ENCODE results near the gene AICDA. TPM values are rescaled to one million over a fixed set of nuclear protein-coding genes. Genes with fewer than 3 reads are reported as not detected.
A peak's percentile ranks its signal among the peaks of the same experiment; 100 is the strongest.

The AICDA gene
- total and polyA plus RNA-seq, 10 of the 15 experiments (the other 5 are each of a cell fraction or from before 2014, with no cell fraction given) = 9.4 to 24.9 (median 16.6) TPM

DNA sequence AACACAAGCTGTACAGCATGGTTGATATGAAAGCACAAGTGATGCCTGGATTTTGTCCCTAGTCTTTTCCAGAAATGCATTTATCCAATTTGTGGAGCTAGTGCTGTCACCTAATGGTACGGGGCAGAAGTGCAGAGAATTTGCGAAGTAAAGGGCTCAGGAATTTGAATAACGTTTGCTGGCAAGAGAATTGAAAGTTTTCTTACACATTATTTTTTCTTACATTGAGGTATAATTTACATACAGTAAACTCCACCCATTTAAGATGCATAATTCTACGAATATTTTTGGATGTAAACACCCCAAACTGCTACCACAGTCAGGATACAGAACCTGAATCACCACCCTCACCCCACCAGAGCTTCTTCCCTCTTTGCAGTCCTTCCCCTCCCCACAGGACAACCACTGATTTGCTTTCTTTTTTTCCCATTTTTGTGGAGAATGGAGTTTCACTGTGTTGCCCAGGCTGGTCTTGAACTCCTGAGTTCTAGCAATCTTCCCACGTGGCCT, 3.5 kb downstream of the AICDA start (continued):
- TF ChIP-seq, protein P1, sequence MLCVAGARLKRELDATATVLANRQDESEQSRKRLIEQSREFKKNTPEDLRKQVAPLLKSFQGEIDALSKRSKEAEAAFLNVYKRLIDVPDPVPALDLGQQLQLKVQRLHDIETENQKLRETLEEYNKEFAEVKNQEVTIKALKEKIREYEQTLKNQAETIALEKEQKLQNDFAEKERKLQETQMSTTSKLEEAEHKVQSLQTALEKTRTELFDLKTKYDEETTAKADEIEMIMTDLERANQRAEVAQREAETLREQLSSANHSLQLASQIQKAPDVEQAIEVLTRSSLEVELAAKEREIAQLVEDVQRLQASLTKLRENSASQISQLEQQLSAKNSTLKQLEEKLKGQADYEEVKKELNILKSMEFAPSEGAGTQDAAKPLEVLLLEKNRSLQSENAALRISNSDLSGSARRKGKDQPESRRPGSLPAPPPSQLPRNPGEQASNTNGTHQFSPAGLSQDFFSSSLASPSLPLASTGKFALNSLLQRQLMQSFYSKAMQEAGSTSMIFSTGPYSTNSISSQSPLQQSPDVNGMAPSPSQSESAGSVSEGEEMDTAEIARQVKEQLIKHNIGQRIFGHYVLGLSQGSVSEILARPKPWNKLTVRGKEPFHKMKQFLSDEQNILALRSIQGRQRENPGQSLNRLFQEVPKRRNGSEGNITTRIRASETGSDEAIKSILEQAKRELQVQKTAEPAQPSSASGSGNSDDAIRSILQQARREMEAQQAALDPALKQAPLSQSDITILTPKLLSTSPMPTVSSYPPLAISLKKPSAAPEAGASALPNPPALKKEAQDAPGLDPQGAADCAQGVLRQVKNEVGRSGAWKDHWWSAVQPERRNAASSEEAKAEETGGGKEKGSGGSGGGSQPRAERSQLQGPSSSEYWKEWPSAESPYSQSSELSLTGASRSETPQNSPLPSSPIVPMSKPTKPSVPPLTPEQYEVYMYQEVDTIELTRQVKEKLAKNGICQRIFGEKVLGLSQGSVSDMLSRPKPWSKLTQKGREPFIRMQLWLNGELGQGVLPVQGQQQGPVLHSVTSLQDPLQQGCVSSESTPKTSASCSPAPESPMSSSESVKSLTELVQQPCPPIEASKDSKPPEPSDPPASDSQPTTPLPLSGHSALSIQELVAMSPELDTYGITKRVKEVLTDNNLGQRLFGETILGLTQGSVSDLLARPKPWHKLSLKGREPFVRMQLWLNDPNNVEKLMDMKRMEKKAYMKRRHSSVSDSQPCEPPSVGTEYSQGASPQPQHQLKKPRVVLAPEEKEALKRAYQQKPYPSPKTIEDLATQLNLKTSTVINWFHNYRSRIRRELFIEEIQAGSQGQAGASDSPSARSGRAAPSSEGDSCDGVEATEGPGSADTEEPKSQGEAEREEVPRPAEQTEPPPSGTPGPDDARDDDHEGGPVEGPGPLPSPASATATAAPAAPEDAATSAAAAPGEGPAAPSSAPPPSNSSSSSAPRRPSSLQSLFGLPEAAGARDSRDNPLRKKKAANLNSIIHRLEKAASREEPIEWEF (IDR thresholded peaks at IDR 0.05; ENCODE audit: insufficient replicate concordance, low read depth, low read length) = no peak
- TF ChIP-seq, protein P2, sequence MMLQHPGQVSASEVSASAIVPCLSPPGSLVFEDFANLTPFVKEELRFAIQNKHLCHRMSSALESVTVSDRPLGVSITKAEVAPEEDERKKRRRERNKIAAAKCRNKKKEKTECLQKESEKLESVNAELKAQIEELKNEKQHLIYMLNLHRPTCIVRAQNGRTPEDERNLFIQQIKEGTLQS (IDR thresholded peaks at IDR 0.05; ENCODE audit: borderline replicate concordance, extremely low read depth, low read depth, low read length) = no peak
- TF ChIP-seq, protein P3, sequence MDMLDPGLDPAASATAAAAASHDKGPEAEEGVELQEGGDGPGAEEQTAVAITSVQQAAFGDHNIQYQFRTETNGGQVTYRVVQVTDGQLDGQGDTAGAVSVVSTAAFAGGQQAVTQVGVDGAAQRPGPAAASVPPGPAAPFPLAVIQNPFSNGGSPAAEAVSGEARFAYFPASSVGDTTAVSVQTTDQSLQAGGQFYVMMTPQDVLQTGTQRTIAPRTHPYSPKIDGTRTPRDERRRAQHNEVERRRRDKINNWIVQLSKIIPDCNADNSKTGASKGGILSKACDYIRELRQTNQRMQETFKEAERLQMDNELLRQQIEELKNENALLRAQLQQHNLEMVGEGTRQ (IDR thresholded peaks at IDR 0.05; ENCODE audit: borderline replicate concordance, low read depth, low read length) = no peak
- no peak for TF ChIP-seq NFXL1 (IDR thresholded peaks at IDR 0.05; ENCODE audit: borderline replicate concordance)
- no peak for TF ChIP-seq ZBED1 (IDR thresholded peaks at IDR 0.05; ENCODE audit: borderline replicate concordance)
- TF ChIP-seq RELA (IDR thresholded peaks at IDR 0.05; ENCODE audit: borderline replicate concordance, partially characterized antibody) = no peak
- TF ChIP-seq, protein P4, sequence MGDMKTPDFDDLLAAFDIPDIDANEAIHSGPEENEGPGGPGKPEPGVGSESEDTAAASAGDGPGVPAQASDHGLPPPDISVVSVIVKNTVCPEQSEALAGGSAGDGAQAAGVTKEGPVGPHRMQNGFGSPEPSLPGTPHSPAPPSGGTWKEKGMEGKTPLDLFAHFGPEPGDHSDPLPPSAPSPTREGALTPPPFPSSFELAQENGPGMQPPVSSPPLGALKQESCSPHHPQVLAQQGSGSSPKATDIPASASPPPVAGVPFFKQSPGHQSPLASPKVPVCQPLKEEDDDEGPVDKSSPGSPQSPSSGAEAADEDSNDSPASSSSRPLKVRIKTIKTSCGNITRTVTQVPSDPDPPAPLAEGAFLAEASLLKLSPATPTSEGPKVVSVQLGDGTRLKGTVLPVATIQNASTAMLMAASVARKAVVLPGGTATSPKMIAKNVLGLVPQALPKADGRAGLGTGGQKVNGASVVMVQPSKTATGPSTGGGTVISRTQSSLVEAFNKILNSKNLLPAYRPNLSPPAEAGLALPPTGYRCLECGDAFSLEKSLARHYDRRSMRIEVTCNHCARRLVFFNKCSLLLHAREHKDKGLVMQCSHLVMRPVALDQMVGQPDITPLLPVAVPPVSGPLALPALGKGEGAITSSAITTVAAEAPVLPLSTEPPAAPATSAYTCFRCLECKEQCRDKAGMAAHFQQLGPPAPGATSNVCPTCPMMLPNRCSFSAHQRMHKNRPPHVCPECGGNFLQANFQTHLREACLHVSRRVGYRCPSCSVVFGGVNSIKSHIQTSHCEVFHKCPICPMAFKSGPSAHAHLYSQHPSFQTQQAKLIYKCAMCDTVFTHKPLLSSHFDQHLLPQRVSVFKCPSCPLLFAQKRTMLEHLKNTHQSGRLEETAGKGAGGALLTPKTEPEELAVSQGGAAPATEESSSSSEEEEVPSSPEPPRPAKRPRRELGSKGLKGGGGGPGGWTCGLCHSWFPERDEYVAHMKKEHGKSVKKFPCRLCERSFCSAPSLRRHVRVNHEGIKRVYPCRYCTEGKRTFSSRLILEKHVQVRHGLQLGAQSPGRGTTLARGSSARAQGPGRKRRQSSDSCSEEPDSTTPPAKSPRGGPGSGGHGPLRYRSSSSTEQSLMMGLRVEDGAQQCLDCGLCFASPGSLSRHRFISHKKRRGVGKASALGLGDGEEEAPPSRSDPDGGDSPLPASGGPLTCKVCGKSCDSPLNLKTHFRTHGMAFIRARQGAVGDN (IDR thresholded peaks at IDR 0.05) = no peak
- peak; percentile 84 for TF ChIP-seq POLR2AphosphoS5 (IDR thresholded peaks at IDR 0.05; ENCODE audit: low read length)
- no peak for TF ChIP-seq SUPT20H (IDR thresholded peaks at IDR 0.05; ENCODE audit: borderline replicate concordance, control insufficient read depth, low read depth, low read length)
- TF ChIP-seq PAX5 (IDR thresholded peaks at IDR 0.05; ENCODE audit: borderline replicate concordance, low read depth, low read length) = no peak
- peak; percentile 66; the same call in 1 of the 2 replicates for TF ChIP-seq EED (IDR thresholded peaks at IDR 0.05; ENCODE audit: low read depth)
- no peak for TF ChIP-seq TCF7 (IDR thresholded peaks at IDR 0.05; ENCODE audit: borderline replicate concordance)
- TF ChIP-seq, protein P5, sequence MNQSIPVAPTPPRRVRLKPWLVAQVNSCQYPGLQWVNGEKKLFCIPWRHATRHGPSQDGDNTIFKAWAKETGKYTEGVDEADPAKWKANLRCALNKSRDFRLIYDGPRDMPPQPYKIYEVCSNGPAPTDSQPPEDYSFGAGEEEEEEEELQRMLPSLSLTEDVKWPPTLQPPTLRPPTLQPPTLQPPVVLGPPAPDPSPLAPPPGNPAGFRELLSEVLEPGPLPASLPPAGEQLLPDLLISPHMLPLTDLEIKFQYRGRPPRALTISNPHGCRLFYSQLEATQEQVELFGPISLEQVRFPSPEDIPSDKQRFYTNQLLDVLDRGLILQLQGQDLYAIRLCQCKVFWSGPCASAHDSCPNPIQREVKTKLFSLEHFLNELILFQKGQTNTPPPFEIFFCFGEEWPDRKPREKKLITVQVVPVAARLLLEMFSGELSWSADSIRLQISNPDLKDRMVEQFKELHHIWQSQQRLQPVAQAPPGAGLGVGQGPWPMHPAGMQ (IDR thresholded peaks at IDR 0.05; ENCODE audit: borderline replicate concordance) = no peak
- TF ChIP-seq WRNIP1 (IDR thresholded peaks at IDR 0.05; ENCODE audit: borderline replicate concordance, low read depth, low read length) = 0 out of 2 replicates have a peak, but pooled peaks have one; percentile 87
- TF ChIP-seq SUZ12 (IDR thresholded peaks at IDR 0.05; ENCODE audit: unreplicated experiment) = no peak
- TF ChIP-seq MEF2B (IDR thresholded peaks at IDR 0.05; ENCODE audit: partially characterized antibody, poor library complexity, severe bottlenecking) = no peak

All from GM12878 (cell line).